NCI-H1436 (cell line): ENCODE data around the gene CDKL1.
"Not testable (repeated sequence)": the region's sequence is repeated elsewhere in the genome, so short reads cannot be mapped to it uniquely, and the experiment has no call there.

Experiments
- DNase-seq: peaks from one replicate; lab custom pipeline; 2025; lab: John Stamatoyannopoulos, UW

CDKL1 gene

GRCh38 chr14:50331596-50331995, 65.1 kb downstream of the CDKL1 start:
- no peak for DNase-seq

GRCh38 chr14:50321009-50321660, 75.5 kb downstream of the CDKL1 start:
- peak; percentile 52 for DNase-seq

GRCh38 chr14:50320283-50320682, 76.4 kb downstream of the CDKL1 start:
- no peak for DNase-seq

GRCh38 chr14:50319721-50320120, 77.0 kb downstream of the CDKL1 start:
- no peak for DNase-seq

GRCh38 chr14:50319293-50319692, 77.4 kb downstream of the CDKL1 start:
- DNase-seq, result no peak

- no peak for DNase-seq
Measured at GRCh38 chr14:50318031-50318626, 78.6 kb downstream of the CDKL1 start.

GRCh38 chr14:50314098-50314497, 82.6 kb downstream of the CDKL1 start:
- not testable (repeated sequence) for DNase-seq

- DNase-seq, result no peak
Measured at GRCh38 chr14:50312734-50313054, 84.0 kb downstream of the CDKL1 start.

- peak; percentile 95 for DNase-seq
Measured at GRCh38 chr14:50311972-50312733, 84.5 kb downstream of the CDKL1 start, which contains the start of the genes DMAC2L and L2HGDH. TSS of gene DMAC2L (plus strand) at chr14:50312324. CDS start at chr14:50321488, 9,164 bp downstream. TSS of gene L2HGDH (minus strand) at chr14:50312229. CDS start at chr14:50312150, 79 bp downstream.

GRCh38 chr14:50311337-50311971, 85.2 kb downstream of the CDKL1 start:
- DNase-seq, result no peak

GRCh38 chr14:50310445-50310844, 86.2 kb downstream of the CDKL1 start:
- no peak for DNase-seq

- DNase-seq, result no peak
Measured at GRCh38 chr14:50308363-50308915, 88.2 kb downstream of the CDKL1 start.

- no peak for DNase-seq
Measured at GRCh38 chr14:50303744-50304471, 92.8 kb downstream of the CDKL1 start.

- no peak for DNase-seq
Measured at GRCh38 chr14:50301914-50302313, 94.8 kb downstream of the CDKL1 start.

- DNase-seq, result no peak
Measured at GRCh38 chr14:50299585-50299984, 97.1 kb downstream of the CDKL1 start.

- no peak for DNase-seq
Measured at GRCh38 chr14:50290306-50290705, 106.4 kb downstream of the CDKL1 start.

- no peak for DNase-seq
Measured at GRCh38 chr14:50288146-50288545, 108.5 kb downstream of the CDKL1 start.

- DNase-seq, result no peak
Measured at GRCh38 chr14:50285861-50286260, 110.8 kb downstream of the CDKL1 start.
